Limb (tissue), 2 donors: ENCODE measurements around the gene RAB6A.
A peak's percentile ranks its signal among the peaks of the same experiment; 100 is the strongest.
"Not testable (repeated sequence)": the region's sequence is repeated elsewhere in the genome, so short reads cannot be mapped to it uniquely, and the experiment has no call there.

Experiments
- DNase-seq, 2 donors: peaks; one replicate each; pipeline ENCODE4 v3.0.0-alpha.2; 2016; ENCODE audit errors: extremely low spot score in 2 of 2

The RAB6A gene

GRCh38 chr11:73762732-73763131, 1.9 kb upstream of the RAB6A start:
- no peak for DNase-seq

- no peak for DNase-seq
Measured at GRCh38 chr11:73761403-73761945, 600 bp upstream of the RAB6A start.

- peak; percentile 35 to 76 for DNase-seq
Measured at GRCh38 chr11:73760135-73760678, 667 bp downstream of the RAB6A start.

GRCh38 chr11:73759610-73760134, 1.2 kb downstream of the RAB6A start:
- peak in 1 of 2 donors; percentile 32 for DNase-seq

DNA sequence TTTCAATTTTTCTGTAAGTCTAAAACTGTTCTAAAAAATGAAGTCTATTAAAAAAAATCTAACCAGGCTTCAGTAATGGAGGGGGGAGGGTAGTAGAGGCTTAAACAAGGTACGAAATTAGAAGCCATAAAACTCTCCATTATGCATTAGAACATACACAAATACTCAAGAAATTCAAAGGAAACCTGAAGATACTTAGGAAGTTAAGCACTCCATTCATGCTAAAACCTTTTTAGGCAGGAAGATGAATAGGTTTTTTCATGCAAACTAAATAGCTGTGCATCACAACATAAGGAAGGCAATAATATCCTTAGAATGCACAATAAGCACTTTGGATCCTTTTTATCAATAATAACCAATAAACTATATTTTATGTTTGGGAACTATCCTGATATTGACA, 2.4 kb downstream of the RAB6A start:
- DNase-seq: no peak

GRCh38 chr11:73757598-73757997, 3.3 kb downstream of the RAB6A start:
- no peak for DNase-seq

- no peak for DNase-seq
Measured at GRCh38 chr11:73755670-73756069, 5.2 kb downstream of the RAB6A start.

- no peak for DNase-seq
Measured at GRCh38 chr11:73753938-73754337, 6.9 kb downstream of the RAB6A start.

DNA sequence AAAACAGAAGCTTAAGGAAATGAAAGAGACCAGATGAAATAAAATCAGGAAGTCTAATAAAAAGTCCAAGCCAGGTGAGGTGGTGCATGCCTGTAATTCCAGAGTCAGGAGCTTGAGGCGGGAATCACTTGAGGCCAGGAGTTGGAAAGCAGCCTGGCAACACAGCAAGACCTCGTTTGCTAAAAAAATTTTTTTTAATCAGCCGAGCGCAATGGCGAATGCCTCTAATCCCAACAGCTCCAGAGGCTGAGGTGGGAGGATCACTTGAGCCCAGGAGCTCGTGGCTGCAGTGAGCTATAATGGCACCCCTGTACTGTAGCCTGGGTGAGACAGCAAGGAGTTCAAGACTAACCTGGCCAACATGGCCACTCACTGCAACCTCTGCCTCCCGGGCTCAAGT, 8.0 kb downstream of the RAB6A start:
- DNase-seq: no peak

GRCh38 chr11:73752216-73752867, 8.5 kb downstream of the RAB6A start:
- no peak for DNase-seq

GRCh38 chr11:73750862-73751261, 10.0 kb downstream of the RAB6A start:
- DNase-seq: not testable (repeated sequence)

GRCh38 chr11:73750228-73750627, 10.6 kb downstream of the RAB6A start:
- no peak for DNase-seq

GRCh38 chr11:73749118-73749517, 11.8 kb downstream of the RAB6A start:
- DNase-seq: no peak

DNA sequence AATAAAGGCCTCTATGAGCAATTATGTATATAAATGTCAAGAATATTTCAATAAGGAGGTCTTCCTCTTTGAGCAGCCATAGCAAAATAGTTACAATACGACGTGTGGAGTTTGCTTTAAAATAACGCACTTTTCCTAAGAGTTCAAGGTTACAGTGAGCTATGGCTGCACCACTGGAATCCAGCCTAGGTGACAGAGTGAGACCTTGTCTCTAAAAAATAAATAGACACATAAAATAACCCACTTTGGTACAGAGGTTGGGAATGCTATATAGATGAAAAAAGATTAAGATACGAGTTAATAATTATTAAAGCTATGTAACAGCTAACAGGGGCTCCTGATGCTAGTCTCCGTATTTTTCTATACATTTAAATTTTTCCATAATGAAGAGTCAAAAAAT, 12.6 kb downstream of the RAB6A start:
- DNase-seq: no peak

DNA sequence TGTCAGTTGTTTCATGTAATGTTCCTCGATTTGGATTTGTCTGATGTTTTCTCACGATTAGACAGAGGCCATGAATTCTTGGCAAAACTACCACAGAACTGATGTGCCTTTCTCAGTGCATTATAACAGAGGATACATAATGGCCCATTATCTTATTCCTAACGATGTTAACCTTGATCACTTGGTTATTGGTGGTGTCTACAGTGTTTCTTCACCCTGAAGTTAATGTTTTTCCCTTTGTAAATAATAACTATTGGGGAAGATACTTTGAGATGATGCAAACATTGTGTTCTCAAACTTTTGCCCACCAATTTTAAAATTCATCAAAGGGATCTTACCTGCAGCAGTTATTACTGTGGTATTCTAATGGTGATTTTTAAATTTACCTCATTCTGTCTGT, 13.1 kb downstream of the RAB6A start:
- no peak for DNase-seq

DNA sequence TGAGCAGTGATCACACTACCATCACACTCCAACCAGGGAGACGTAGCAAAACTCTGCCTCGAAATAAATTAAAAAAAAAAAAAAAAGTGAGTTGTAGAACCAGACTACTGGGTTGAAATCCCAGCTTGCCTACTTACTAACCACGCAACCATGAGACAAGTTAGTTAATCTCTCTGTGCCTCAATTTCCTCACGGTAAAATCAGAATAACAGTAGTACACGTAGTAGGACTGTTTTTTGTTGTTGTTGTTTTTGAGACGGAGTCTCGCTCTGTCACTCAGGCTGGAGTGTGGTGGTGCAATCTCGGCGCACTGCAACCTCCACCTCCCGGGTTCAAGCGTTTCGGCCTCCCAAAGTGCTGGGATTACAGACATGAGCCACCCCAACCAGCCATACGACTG, 14.2 kb downstream of the RAB6A start:
- DNase-seq: no peak

- no peak for DNase-seq
Measured at GRCh38 chr11:73743045-73743444, 17.8 kb downstream of the RAB6A start.

DNA sequence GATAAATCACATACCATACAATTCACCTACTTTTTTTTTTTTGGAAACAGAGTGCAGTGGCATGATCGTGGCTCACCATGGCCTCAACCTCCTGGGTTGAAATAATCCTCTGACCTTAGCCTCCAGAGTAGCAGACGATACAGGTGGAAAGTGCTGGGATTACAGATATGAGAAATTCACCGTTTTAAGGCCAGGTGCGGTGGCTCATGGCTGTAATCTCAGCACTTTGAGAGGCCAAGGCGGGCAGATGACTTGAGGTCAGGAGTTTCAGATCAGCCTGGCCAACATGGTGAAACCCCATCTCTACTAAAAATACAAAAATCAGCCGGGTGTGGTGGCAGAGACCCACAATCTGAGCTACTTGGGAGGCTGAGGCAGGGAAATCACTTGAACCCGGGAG, 24.9 kb downstream of the RAB6A start:
- DNase-seq: not testable (repeated sequence)

DNA sequence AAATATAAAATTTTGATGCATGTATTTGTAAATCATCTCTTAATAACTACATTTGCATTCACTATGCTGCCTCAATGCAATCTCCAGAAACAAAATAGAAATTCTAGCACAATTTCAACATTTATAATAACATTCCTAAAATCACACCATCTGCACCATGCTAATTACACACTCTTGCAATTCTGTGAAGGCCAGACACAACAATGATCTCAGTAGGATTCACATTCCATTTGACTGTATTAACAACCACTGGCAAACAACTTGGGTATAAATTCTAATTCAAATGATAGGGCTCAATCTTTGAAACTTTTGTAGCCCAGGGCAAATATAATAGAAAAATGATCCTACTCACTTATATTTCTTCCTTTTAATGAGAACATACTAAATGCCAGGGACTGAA, 25.9 kb downstream of the RAB6A start:
- DNase-seq: no peak

DNA sequence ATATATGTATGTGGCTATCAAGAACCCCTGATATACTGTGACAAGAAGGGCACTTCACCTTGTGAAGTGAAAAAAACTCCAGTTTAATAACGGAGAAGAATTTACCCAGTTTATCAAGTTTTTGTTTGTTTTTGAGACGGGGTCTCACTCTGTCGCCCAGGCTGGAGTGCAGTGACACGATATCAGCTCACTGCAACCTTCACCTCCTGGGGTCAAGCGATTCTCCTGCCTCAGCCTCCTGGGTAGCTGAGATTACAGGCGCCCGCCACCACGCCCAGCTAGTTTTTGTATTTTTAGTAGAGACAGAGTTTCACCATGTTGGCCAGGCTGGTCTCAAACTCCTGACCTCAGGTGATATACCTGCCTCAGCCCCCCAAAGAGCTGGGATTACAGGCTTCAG, 26.9 kb downstream of the RAB6A start:
- DNase-seq: not testable (repeated sequence)

GRCh38 chr11:73732936-73733335, 27.9 kb downstream of the RAB6A start:
- not testable (repeated sequence) for DNase-seq

- DNase-seq: no peak
Measured at GRCh38 chr11:73729594-73730206, 31.2 kb downstream of the RAB6A start.

- no peak for DNase-seq
Measured at GRCh38 chr11:73728000-73728399, 32.9 kb downstream of the RAB6A start.
